WTC11 (cell line): ENCODE measurements around the gene KMT2A.

Experiments used
- CBFB ChIP-seq: sonication (generic); formaldehyde crosslinking; IDR thresholded peaks from 2 replicates; pipeline ENCODE4 v1.8.1; 2022; ENCODE audit warnings: mild to moderate bottlenecking, low read depth, missing genetic modification reagents
- IRF2 ChIP-seq: sonication (generic); formaldehyde crosslinking; IDR thresholded peaks from 2 replicates; pipeline ENCODE4 v1.8.0; 2022; ENCODE audit warnings: low read depth, missing genetic modification reagents, borderline replicate concordance
- NR3C1 ChIP-seq: sonication (generic); formaldehyde crosslinking; conservative IDR thresholded peaks from 2 replicates; pipeline ENCODE4 v1.8.1; 2023; ENCODE audit warnings: low read depth, mild to moderate bottlenecking, missing genetic modification reagents
- SP1 ChIP-seq: sonication (generic); formaldehyde crosslinking; conservative IDR thresholded peaks from 2 replicates; pipeline ENCODE4 v1.8.1; 2022; ENCODE audit warnings: missing genetic modification reagents
- TP53 ChIP-seq: sonication (generic); formaldehyde crosslinking; IDR thresholded peaks from 2 replicates; pipeline ENCODE4 v1.8.1; 2023; ENCODE audit warnings: mild to moderate bottlenecking, missing genetic modification reagents
- ZNF232 ChIP-seq: sonication (generic); formaldehyde crosslinking; IDR thresholded peaks from 2 replicates; pipeline ENCODE4 v1.8.0; 2022; ENCODE audit warnings: mild to moderate bottlenecking, missing genetic modification reagents
- TF ChIP-seq, protein P1 (sequence below): fragments of 200-600 bp; IDR thresholded peaks from 2 replicates; pipeline ENCODE4 v1.8.0; 2022; ENCODE audit warnings: antibody characterized with exemption
- TF ChIP-seq, protein P2 (sequence below): sonication (generic); formaldehyde crosslinking; IDR thresholded peaks from 2 replicates; pipeline ENCODE4 v1.8.0; 2022; ENCODE audit warnings: mild to moderate bottlenecking, missing genetic modification reagents
- TF ChIP-seq, protein P3 (sequence below): sonication (generic); formaldehyde crosslinking; IDR thresholded peaks from 2 replicates; pipeline ENCODE4 v1.8.0; 2022; ENCODE audit warnings: missing genetic modification reagents
- TF ChIP-seq, protein P4 (sequence below): sonication (generic); formaldehyde crosslinking; IDR thresholded peaks from 2 replicates; pipeline ENCODE4 v1.8.1; 2022; ENCODE audit warnings: mild to moderate bottlenecking, moderate library complexity, missing genetic modification reagents
- TF ChIP-seq, protein P5 (sequence below): sonication (generic); formaldehyde crosslinking; conservative IDR thresholded peaks from 2 replicates; pipeline ENCODE4 v1.8.1; 2022; ENCODE audit warnings: mild to moderate bottlenecking, missing genetic modification reagents
- TF ChIP-seq, protein P6 (sequence below): fragments of 250-450 bp; sonication (Bioruptor Pico); IDR thresholded peaks from 2 replicates; pipeline ENCODE4 v2.1.2; 2022; ENCODE audit warnings: mild to moderate bottlenecking, moderate library complexity
- TF ChIP-seq, protein P7 (sequence below): sonication (generic); formaldehyde crosslinking; IDR thresholded peaks from 2 replicates; pipeline ENCODE4 v1.8.0; 2022; ENCODE audit warnings: mild to moderate bottlenecking, missing genetic modification reagents

DNA sequence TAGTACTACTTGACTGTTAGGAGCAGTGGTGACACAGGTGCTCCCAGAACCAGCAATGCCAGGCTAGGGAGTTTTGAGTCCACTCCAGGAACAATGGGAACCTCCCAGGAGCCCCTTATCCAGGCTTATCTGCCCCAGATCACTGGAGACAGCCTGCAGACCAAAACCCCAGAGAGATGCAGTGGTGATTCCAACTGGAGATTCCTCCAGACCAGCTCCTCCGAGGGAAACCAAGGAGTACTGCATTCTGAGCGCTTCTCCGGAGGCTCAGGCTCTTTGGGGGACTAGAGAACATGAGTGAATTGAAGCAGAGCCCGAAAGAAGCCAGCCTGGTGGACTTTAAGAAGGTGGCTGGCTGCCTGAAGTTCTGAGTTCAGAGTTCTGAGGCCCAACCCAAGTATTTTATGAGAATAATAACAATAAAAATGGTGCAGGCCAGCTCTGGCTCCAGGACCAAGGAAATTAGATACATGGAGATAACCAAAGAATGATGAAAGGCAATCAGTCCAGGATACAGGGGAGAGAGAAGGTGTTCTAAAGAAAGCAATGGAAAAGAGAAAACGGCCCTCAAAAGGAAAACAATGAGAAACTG lies 93.4 kb downstream of the KMT2A start:
- TF ChIP-seq, protein P1, sequence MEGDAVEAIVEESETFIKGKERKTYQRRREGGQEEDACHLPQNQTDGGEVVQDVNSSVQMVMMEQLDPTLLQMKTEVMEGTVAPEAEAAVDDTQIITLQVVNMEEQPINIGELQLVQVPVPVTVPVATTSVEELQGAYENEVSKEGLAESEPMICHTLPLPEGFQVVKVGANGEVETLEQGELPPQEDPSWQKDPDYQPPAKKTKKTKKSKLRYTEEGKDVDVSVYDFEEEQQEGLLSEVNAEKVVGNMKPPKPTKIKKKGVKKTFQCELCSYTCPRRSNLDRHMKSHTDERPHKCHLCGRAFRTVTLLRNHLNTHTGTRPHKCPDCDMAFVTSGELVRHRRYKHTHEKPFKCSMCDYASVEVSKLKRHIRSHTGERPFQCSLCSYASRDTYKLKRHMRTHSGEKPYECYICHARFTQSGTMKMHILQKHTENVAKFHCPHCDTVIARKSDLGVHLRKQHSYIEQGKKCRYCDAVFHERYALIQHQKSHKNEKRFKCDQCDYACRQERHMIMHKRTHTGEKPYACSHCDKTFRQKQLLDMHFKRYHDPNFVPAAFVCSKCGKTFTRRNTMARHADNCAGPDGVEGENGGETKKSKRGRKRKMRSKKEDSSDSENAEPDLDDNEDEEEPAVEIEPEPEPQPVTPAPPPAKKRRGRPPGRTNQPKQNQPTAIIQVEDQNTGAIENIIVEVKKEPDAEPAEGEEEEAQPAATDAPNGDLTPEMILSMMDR = no peak
- TF ChIP-seq, protein P2, sequence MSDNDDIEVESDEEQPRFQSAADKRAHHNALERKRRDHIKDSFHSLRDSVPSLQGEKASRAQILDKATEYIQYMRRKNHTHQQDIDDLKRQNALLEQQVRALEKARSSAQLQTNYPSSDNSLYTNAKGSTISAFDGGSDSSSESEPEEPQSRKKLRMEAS (CRISPR knock-in tag) = no peak
- TF ChIP-seq, protein P3, sequence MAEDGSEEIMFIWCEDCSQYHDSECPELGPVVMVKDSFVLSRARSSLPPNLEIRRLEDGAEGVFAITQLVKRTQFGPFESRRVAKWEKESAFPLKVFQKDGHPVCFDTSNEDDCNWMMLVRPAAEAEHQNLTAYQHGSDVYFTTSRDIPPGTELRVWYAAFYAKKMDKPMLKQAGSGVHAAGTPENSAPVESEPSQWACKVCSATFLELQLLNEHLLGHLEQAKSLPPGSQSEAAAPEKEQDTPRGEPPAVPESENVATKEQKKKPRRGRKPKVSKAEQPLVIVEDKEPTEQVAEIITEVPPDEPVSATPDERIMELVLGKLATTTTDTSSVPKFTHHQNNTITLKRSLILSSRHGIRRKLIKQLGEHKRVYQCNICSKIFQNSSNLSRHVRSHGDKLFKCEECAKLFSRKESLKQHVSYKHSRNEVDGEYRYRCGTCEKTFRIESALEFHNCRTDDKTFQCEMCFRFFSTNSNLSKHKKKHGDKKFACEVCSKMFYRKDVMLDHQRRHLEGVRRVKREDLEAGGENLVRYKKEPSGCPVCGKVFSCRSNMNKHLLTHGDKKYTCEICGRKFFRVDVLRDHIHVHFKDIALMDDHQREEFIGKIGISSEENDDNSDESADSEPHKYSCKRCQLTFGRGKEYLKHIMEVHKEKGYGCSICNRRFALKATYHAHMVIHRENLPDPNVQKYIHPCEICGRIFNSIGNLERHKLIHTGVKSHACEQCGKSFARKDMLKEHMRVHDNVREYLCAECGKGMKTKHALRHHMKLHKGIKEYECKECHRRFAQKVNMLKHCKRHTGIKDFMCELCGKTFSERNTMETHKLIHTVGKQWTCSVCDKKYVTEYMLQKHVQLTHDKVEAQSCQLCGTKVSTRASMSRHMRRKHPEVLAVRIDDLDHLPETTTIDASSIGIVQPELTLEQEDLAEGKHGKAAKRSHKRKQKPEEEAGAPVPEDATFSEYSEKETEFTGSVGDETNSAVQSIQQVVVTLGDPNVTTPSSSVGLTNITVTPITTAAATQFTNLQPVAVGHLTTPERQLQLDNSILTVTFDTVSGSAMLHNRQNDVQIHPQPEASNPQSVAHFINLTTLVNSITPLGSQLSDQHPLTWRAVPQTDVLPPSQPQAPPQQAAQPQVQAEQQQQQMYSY (CRISPR knock-in tag) = no peak
- TF ChIP-seq, protein P4, sequence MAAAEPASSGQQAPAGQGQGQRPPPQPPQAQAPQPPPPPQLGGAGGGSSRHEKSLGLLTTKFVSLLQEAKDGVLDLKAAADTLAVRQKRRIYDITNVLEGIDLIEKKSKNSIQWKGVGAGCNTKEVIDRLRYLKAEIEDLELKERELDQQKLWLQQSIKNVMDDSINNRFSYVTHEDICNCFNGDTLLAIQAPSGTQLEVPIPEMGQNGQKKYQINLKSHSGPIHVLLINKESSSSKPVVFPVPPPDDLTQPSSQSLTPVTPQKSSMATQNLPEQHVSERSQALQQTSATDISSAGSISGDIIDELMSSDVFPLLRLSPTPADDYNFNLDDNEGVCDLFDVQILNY (CRISPR knock-in tag) = no peak
- TF ChIP-seq CBFB (CRISPR knock-in tag) = no peak
- no peak for TF ChIP-seq NR3C1 (CRISPR knock-in tag)
- TF ChIP-seq, protein P5, sequence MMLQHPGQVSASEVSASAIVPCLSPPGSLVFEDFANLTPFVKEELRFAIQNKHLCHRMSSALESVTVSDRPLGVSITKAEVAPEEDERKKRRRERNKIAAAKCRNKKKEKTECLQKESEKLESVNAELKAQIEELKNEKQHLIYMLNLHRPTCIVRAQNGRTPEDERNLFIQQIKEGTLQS (CRISPR knock-in tag) = no peak
- no peak for TF ChIP-seq ZNF232
- no peak for TF ChIP-seq IRF2 (CRISPR knock-in tag)
- no peak for TF ChIP-seq TP53 (CRISPR knock-in tag)
- TF ChIP-seq, protein P6, sequence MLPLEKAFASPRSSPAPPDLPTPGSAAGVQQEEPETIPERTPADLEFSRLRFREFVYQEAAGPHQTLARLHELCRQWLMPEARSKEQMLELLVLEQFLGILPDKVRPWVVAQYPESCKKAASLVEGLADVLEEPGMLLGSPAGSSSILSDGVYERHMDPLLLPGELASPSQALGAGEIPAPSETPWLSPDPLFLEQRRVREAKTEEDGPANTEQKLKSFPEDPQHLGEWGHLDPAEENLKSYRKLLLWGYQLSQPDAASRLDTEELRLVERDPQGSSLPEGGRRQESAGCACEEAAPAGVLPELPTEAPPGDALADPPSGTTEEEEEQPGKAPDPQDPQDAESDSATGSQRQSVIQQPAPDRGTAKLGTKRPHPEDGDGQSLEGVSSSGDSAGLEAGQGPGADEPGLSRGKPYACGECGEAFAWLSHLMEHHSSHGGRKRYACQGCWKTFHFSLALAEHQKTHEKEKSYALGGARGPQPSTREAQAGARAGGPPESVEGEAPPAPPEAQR (CRISPR knock-in tag) = no peak
- TF ChIP-seq, protein P7, sequence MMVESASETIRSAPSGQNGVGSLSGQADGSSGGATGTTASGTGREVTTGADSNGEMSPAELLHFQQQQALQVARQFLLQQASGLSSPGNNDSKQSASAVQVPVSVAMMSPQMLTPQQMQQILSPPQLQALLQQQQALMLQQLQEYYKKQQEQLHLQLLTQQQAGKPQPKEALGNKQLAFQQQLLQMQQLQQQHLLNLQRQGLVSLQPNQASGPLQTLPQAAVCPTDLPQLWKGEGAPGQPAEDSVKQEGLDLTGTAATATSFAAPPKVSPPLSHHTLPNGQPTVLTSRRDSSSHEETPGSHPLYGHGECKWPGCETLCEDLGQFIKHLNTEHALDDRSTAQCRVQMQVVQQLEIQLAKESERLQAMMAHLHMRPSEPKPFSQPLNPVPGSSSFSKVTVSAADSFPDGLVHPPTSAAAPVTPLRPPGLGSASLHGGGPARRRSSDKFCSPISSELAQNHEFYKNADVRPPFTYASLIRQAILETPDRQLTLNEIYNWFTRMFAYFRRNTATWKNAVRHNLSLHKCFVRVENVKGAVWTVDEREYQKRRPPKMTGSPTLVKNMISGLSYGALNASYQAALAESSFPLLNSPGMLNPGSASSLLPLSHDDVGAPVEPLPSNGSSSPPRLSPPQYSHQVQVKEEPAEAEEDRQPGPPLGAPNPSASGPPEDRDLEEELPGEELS (CRISPR knock-in tag) = no peak
- TF ChIP-seq SP1 (CRISPR knock-in tag) = no peak
